Neural cell (in vitro differentiated cells): ENCODE measurements around the gene SND1. TPM values are rescaled to one million over a fixed set of nuclear protein-coding genes. Genes with fewer than 3 reads are reported as not detected.

Experiments used
- H2AFZ ChIP-seq: fragments of 200-600, 300-800 bp; sonication (generic), shearing (Covaris generic); 2 replicates; pipeline ENCODE4 v1.6.0; 2014; ENCODE audit warnings: low read depth, mild to moderate bottlenecking, antibody characterized with exemption, low read length, moderate library complexity
- H3F3A ChIP-seq: fragments of 200-600 bp; shearing (Covaris generic); 2 replicates; pipeline ENCODE4 v1.6.1; 2016; ENCODE audit warnings: mild to moderate bottlenecking, moderate library complexity, mixed read lengths, antibody characterized with exemption, low read length; ENCODE audit not compliant: insufficient read depth, poor library complexity, severe bottlenecking
- H3K27ac ChIP-seq: fragments of 200-600, 300-800 bp; sonication (generic), shearing (Covaris generic); 2 replicates; pipeline ENCODE4 v1.5.1; 2014; ENCODE audit warnings: mild to moderate bottlenecking, low read length, moderate library complexity
- H3K27me3 ChIP-seq: fragments of 300-800, 200-600 bp; sonication (generic), shearing (Covaris generic); 2 replicates; pipeline ENCODE4 v1.6.0; 2014; ENCODE audit warnings: mild to moderate bottlenecking, low read depth, low read length, moderate library complexity; ENCODE audit not compliant: insufficient read depth
- H3K36me3 ChIP-seq: fragments of 300-800, 200-600 bp; sonication (generic), shearing (Covaris generic); 2 replicates; pipeline ENCODE4 v1.5.1; 2014; ENCODE audit warnings: mild to moderate bottlenecking, antibody characterized with exemption, low read length, moderate library complexity; ENCODE audit not compliant: insufficient read depth
- H3K4me2 ChIP-seq: fragments of 300-800, 200-600 bp; sonication (generic), shearing (Covaris generic); 2 replicates; pipeline ENCODE4 v1.6.0; 2014; ENCODE audit warnings: mild to moderate bottlenecking, low read length
- H3K4me3 ChIP-seq: fragments of 300-800, 200-600 bp; sonication (generic), shearing (Covaris generic); 2 replicates; pipeline ENCODE4 v1.5.1; 2014; ENCODE audit warnings: mild to moderate bottlenecking, low read length, moderate library complexity
- H3K79me2 ChIP-seq: fragments of 200-600 bp; shearing (Covaris generic); replicated peaks from 2 replicates; pipeline ENCODE4 v1.6.0; 2014; ENCODE audit warnings: mild to moderate bottlenecking, low read length, moderate library complexity; ENCODE audit not compliant: insufficient read depth
- H3K9ac ChIP-seq: fragments of 300-800, 200-600 bp; sonication (generic), shearing (Covaris generic); 2 replicates; pipeline ENCODE4 v1.6.1; 2016; ENCODE audit warnings: mild to moderate bottlenecking, low read length, mixed read lengths
- H3K9me2 ChIP-seq: fragments of 200-600 bp; shearing (Covaris generic); 2 replicates; pipeline ENCODE4 v1.6.1; 2016; ENCODE audit warnings: mild to moderate bottlenecking, low read length, mixed read lengths; ENCODE audit not compliant: insufficient read depth
- H3K9me3 ChIP-seq: fragments of 200-600, 300-800 bp; sonication (generic), shearing (Covaris generic); 2 replicates; pipeline ENCODE4 v1.6.1; 2016; ENCODE audit warnings: mild to moderate bottlenecking, mixed run types, low read length, moderate library complexity, mixed read lengths
- H4K20me1 ChIP-seq: fragments of 200-600 bp; shearing (Covaris generic); 2 replicates; pipeline ENCODE4 v1.6.1; 2016; ENCODE audit warnings: mild to moderate bottlenecking, mixed run types; ENCODE audit not compliant: insufficient read depth
- CTCF ChIP-seq: fragments of 450-650 bp; IDR thresholded peaks from 2 replicates; pipeline ENCODE4 v1.5.1; 2014; ENCODE audit warnings: antibody characterized with exemption, mild to moderate bottlenecking, moderate library complexity; ENCODE audit not compliant: poor library complexity, severe bottlenecking
- EP300 ChIP-seq: fragments of 450-650 bp; conservative IDR thresholded peaks from 2 replicates; pipeline ENCODE4 v1.6.1; 2014; ENCODE audit warnings: antibody characterized with exemption, mild to moderate bottlenecking, moderate library complexity; ENCODE audit not compliant: poor library complexity, severe bottlenecking
- EZH2 ChIP-seq: fragments of 200-600, 300-800 bp; shearing (Covaris generic), sonication (generic); IDR thresholded peaks from 2 replicates; pipeline ENCODE4 v1.6.1; 2014; ENCODE audit warnings: antibody characterized with exemption, low read length, borderline replicate concordance, mild to moderate bottlenecking; ENCODE audit not compliant: insufficient read depth, poor library complexity, severe bottlenecking
- MXI1 ChIP-seq: fragments of 450-650 bp; conservative IDR thresholded peaks from 2 replicates; pipeline ENCODE4 v1.6.1; 2014; ENCODE audit warnings: antibody characterized with exemption, mild to moderate bottlenecking; ENCODE audit not compliant: poor library complexity, severe bottlenecking
- POLR2AphosphoS5 ChIP-seq: IDR thresholded peaks from 2 replicates; pipeline ENCODE4 v1.6.1; 2012
- RAD21 ChIP-seq: fragments of 450-650 bp; conservative IDR thresholded peaks from 2 replicates; pipeline ENCODE4 v1.6.1; 2014; ENCODE audit warnings: antibody characterized with exemption, mild to moderate bottlenecking, moderate library complexity
- REST ChIP-seq: IDR thresholded peaks from 2 replicates; pipeline ENCODE4 v1.6.1; 2012; ENCODE audit warnings: borderline replicate concordance
- SMC3 ChIP-seq: fragments of 450-650 bp; conservative IDR thresholded peaks from 2 replicates; pipeline ENCODE4 v1.6.1; 2014; ENCODE audit warnings: antibody characterized with exemption, mild to moderate bottlenecking, moderate library complexity; ENCODE audit not compliant: poor library complexity
- TAF1 ChIP-seq: IDR thresholded peaks from 2 replicates; pipeline ENCODE4 v1.6.1; 2012; ENCODE audit warnings: low read depth
- polyA plus RNA-seq: library from polyadenylated mRNA; depleted of rRNA; stranded (reverse); fragments of >200 nt; gene quantifications from 2 replicates; pipeline ENCODE4 v1.2.3, GENCODE V29; 2014

The SND1 gene
- polyA plus RNA-seq, 1 donor from 2014 or later = 37.4 TPM

- no peak overlapping the region for H3K9ac ChIP-seq
- no peak for TF ChIP-seq MXI1
- H2AFZ ChIP-seq = no peak overlapping the region
- H3K27ac ChIP-seq = no peak overlapping the region
- H3K4me3 ChIP-seq = no peak overlapping the region
- H3K27me3 ChIP-seq = no peaks in the 10 kb centered on the region
- H3K79me2 ChIP-seq = no peaks in the 10 kb centered on the region
- no peaks in the 10 kb centered on the region for H3K9me2 ChIP-seq
- H3K36me3 ChIP-seq = no peaks in the 10 kb centered on the region
- H4K20me1 ChIP-seq = no peaks in the 10 kb centered on the region
- H3K9me3 ChIP-seq = no peaks in the 10 kb centered on the region
- H3K4me2 ChIP-seq = no peak overlapping the region
- H3F3A ChIP-seq = no peaks in the 10 kb centered on the region
Measured at GRCh38 chr7:128069373-128070364, 417.7 kb downstream of the SND1 start.

- H4K20me1 ChIP-seq = no peaks in the 10 kb centered on the region
- H3K79me2 ChIP-seq = no peaks in the 10 kb centered on the region
- no peaks in the 10 kb centered on the region for H3K36me3 ChIP-seq
- H3K9ac ChIP-seq = no peak overlapping the region
- no peaks in the 10 kb centered on the region for H3K9me2 ChIP-seq
- H3K27me3 ChIP-seq = no peaks in the 10 kb centered on the region
- H3K4me2 ChIP-seq = no peak overlapping the region
- no peak for TF ChIP-seq SMC3
- no peak for TF ChIP-seq EZH2
- TF ChIP-seq POLR2AphosphoS5 = no peak
- no peak for TF ChIP-seq MXI1
- H3K4me3 ChIP-seq = no peak overlapping the region
- no peak overlapping the region for H2AFZ ChIP-seq
- no peak overlapping the region for H3K27ac ChIP-seq
- no peaks in the 10 kb centered on the region for H3K9me3 ChIP-seq
- no peaks in the 10 kb centered on the region for H3F3A ChIP-seq
Measured at GRCh38 chr7:128071376-128071775, 419.4 kb downstream of the SND1 start.

GRCh38 chr7:128071801-128072200 lies 419.8 kb downstream of the SND1 start:
- H3K79me2 ChIP-seq = no peaks in the 10 kb centered on the region
- H3K4me2 ChIP-seq = no peak overlapping the region
- no peaks in the 10 kb centered on the region for H3F3A ChIP-seq
- H3K4me3 ChIP-seq = no peak overlapping the region
- H3K9ac ChIP-seq = no peak overlapping the region
- TF ChIP-seq EZH2 (no peak), SMC3 (no peak)
- no peak overlapping the region for H2AFZ ChIP-seq
- no peaks in the 10 kb centered on the region for H3K27me3 ChIP-seq
- H3K9me3 ChIP-seq = no peaks in the 10 kb centered on the region
- no peaks in the 10 kb centered on the region for H3K9me2 ChIP-seq
- H3K27ac ChIP-seq = no peak overlapping the region
- no peaks in the 10 kb centered on the region for H4K20me1 ChIP-seq
- H3K36me3 ChIP-seq = no peaks in the 10 kb centered on the region

GRCh38 chr7:128073671-128074310 lies 421.8 kb downstream of the SND1 start:
- H3K27ac ChIP-seq = no peak overlapping the region
- TF ChIP-seq EP300 (no peak), EZH2 (no peak), CTCF (no peak), SMC3 (no peak), MXI1 (no peak), RAD21 (no peak), TAF1 (no peak), POLR2AphosphoS5 (no peak), REST (no peak)
- no peaks in the 10 kb centered on the region for H3F3A ChIP-seq
- H3K27me3 ChIP-seq = no peaks in the 10 kb centered on the region
- H3K9me2 ChIP-seq = no peaks in the 10 kb centered on the region
- H3K79me2 ChIP-seq = no peaks in the 10 kb centered on the region
- H3K9me3 ChIP-seq = no peaks in the 10 kb centered on the region
- H2AFZ ChIP-seq = no peak overlapping the region
- H3K4me2 ChIP-seq = no peak overlapping the region
- no peaks in the 10 kb centered on the region for H3K36me3 ChIP-seq
- H3K9ac ChIP-seq = no peak overlapping the region
- no peak overlapping the region for H3K4me3 ChIP-seq
- H4K20me1 ChIP-seq = no peaks in the 10 kb centered on the region
